HepG2 (cell line): ENCODE results near the gene FOXK2. TPM values are rescaled to one million over a fixed set of nuclear protein-coding genes. Genes with fewer than 3 reads are reported as not detected.

Experiments
- HNRNPLL ChIP-seq: fragments of 200-400 bp; formaldehyde crosslinking; IDR thresholded peaks from 2 replicates; pipeline ENCODE4 v1.6.1; 2017; ENCODE audit warnings: mild to moderate bottlenecking, low read depth, low read length; ENCODE audit not compliant: poor library complexity, severe bottlenecking
- IKZF5 ChIP-seq: IDR thresholded peaks from 2 replicates; pipeline ENCODE4 v1.6.1; 2018; ENCODE audit warnings: missing genetic modification reagents, mild to moderate bottlenecking, missing compliant biosample characterization
- PRDM15 ChIP-seq: sonication (generic); formaldehyde crosslinking; IDR thresholded peaks from 2 replicates; pipeline ENCODE4 v1.4.0; 2020; ENCODE audit warnings: missing genetic modification reagents
- PTBP1 ChIP-seq: fragments of 200-400 bp; formaldehyde crosslinking; IDR thresholded peaks from 2 replicates; pipeline ENCODE4 v1.6.1; 2018; ENCODE audit warnings: low read length, low read depth; ENCODE audit not compliant: poor library complexity, severe bottlenecking
- RBM22 ChIP-seq: fragments of 200-400 bp; formaldehyde crosslinking; optimal IDR thresholded peaks from 2 replicates; pipeline ENCODE3; 2017; ENCODE audit warnings: mild to moderate bottlenecking, low read length, moderate library complexity
- SOX6 ChIP-seq, 2 experiments: fragments of 450-650 bp in 1 of 2; sonication (generic) in 1 of 2; formaldehyde crosslinking in 1 of 2; IDR thresholded peaks; 2 replicates each; pipeline versions ENCODE4 v1.4.0 to v1.6.1; 2017 to 2020; ENCODE audit warnings: antibody characterized with exemption in 1 of 2, mild to moderate bottlenecking in 1 of 2, missing genetic modification reagents in 1 of 2
- STAG1 ChIP-seq: sonication (generic); formaldehyde crosslinking; IDR thresholded peaks from 2 replicates; pipeline ENCODE4 v1.4.0; 2020; ENCODE audit warnings: missing genetic modification reagents
- TBX3 ChIP-seq: fragments of 450-650 bp; IDR thresholded peaks from 2 replicates; pipeline ENCODE4 v1.6.1; 2017; ENCODE audit warnings: antibody characterized with exemption, mild to moderate bottlenecking, inconsistent platforms, borderline replicate concordance
- XRCC5 ChIP-seq: fragments of 200-400 bp; formaldehyde crosslinking; optimal IDR thresholded peaks from 2 replicates; pipeline ENCODE3; 2017; ENCODE audit warnings: mild to moderate bottlenecking, low read length
- ZBTB4 ChIP-seq: sonication (generic); formaldehyde crosslinking; IDR thresholded peaks from 2 replicates; pipeline ENCODE4 v1.4.0; 2020; ENCODE audit warnings: missing genetic modification reagents, mild to moderate bottlenecking, borderline replicate concordance
- ZBTB49 ChIP-seq: sonication (generic); formaldehyde crosslinking; IDR thresholded peaks from 2 replicates; pipeline ENCODE4 v1.4.0; 2020; ENCODE audit warnings: missing genetic modification reagents, borderline replicate concordance
- ZMAT3 ChIP-seq: sonication (generic); formaldehyde crosslinking; conservative IDR thresholded peaks from 2 replicates; pipeline ENCODE4 v1.7.0; 2021; ENCODE audit warnings: missing genetic modification reagents
- ZMYM3 ChIP-seq: sonication (generic); formaldehyde crosslinking; IDR thresholded peaks from 2 replicates; pipeline ENCODE4 v1.5.1; 2020; ENCODE audit warnings: mild to moderate bottlenecking, missing genetic modification reagents
- ZNF207 ChIP-seq: fragments of 450-650 bp; IDR thresholded peaks from 2 replicates; pipeline ENCODE4 v1.6.1; 2016; ENCODE audit warnings: antibody characterized with exemption, borderline replicate concordance
- ZNF589 ChIP-seq: sonication (generic); formaldehyde crosslinking; conservative IDR thresholded peaks from 2 replicates; pipeline ENCODE4 v1.8.0; 2022; ENCODE audit warnings: mild to moderate bottlenecking, moderate library complexity, missing genetic modification reagents
- ZNF766 ChIP-seq: sonication (generic); formaldehyde crosslinking; IDR thresholded peaks from 2 replicates; pipeline ENCODE4 v1.5.0; 2020; ENCODE audit warnings: missing genetic modification reagents, borderline replicate concordance
- polyA plus RNA-seq, 8 experiments: library from polyadenylated mRNA; depleted of rRNA in 3 of 8; stranded (reverse) in 7 of 8; unstranded in 1 of 8; fragments of >200 nt; fragmentation: Illumina TruSeq in 4 of 8; extraction: Trizol in 4 of 8; gene quantifications; 2 replicates each; pipeline versions ENCODE4 v1.2.1 to v1.2.3, GENCODE V29; 2011 to 2016; ENCODE audit warnings: low read depth in 4 of 8, missing spikeins in 1 of 8, mixed read lengths in 1 of 8; ENCODE audit not compliant: insufficient read depth in 1 of 8
- total RNA-seq, 5 experiments: library from RNA; depleted of rRNA; stranded (reverse); fragments of >200 nt; fragmentation: Illumina TruSeq; extraction: Trizol; gene quantifications; 2 replicates each; pipeline ENCODE4 v1.2.3, GENCODE V29; 2016; ENCODE audit warnings: low read depth in 1 of 5

Gene FOXK2
- total and polyA plus RNA-seq, 2 of the 13 experiments (the other 11 are each of a cell fraction or from before 2014, with no cell fraction given), result 67.1 to 67.2 TPM

GRCh38 chr17:82551779-82552457 is 32.4 kb downstream of the FOXK2 start (continued):
- TF ChIP-seq PRDM15 (CRISPR knock-in tag) (peak; percentile 45; the same call in 1 of the 2 replicates), RBM22 (no peak), STAG1 (peak; percentile 90), XRCC5 (peak; percentile 96), HNRNPLL (peak; percentile 25), ZNF766 (CRISPR knock-in tag) (peak; percentile 69; the same call in 1 of the 2 replicates), ZNF589 (CRISPR knock-in tag) (no peak), TBX3 (0 out of 2 replicates have a peak, but pooled peaks have one; percentile 17), ZNF207 (no peak), PTBP1 (no peak), ZMAT3 (CRISPR knock-in tag) (peak; percentile 27; the same call in 1 of the 2 replicates), ZMYM3 (CRISPR knock-in tag) (peak; percentile 37; the same call in 1 of the 2 replicates), IKZF5 (CRISPR knock-in tag) (peak; percentile 47; the same call in 1 of the 2 replicates), SOX6 (IDR thresholded peaks at IDR 0.05) (no peak), SOX6 (CRISPR knock-in tag; IDR thresholded peaks at IDR 0.05) (peak; percentile 52; the same call in 1 of the 2 replicates), ZBTB4 (CRISPR knock-in tag) (0 out of 2 replicates have a peak, but pooled peaks have one; percentile 34), ZBTB49 (CRISPR knock-in tag) (no peak)
